Esophagus muscularis mucosa (tissue), 3 donors: ENCODE measurements around the gene EGFL7.

Source experiments
- CTCF ChIP-seq, 3 experiments: fragments of 200-600 bp in 2 of 3; fragments of 450-650 bp in 1 of 3; sonication (generic) in 2 of 3; IDR thresholded peaks; one replicate each; pipeline ENCODE4 v1.5.1; 2017 to 2019; ENCODE audit warnings: antibody characterized with exemption in 3 of 3, mild to moderate bottlenecking in 2 of 3, moderate library complexity in 1 of 3
- POLR2AphosphoS5 ChIP-seq, 2 donors: sonication (generic); formaldehyde crosslinking; IDR thresholded peaks; one replicate each; pipeline ENCODE4 v1.6.1; 2017; ENCODE audit warnings: antibody characterized with exemption in 2 of 2

- TF ChIP-seq CTCF (IDR thresholded peaks at IDR 0.05) (no peak), POLR2AphosphoS5 (IDR thresholded peaks at IDR 0.05) (no peak)
Observed at GRCh38 chr9:136651860-136652259, 10.9 kb upstream of the EGFL7 start.
